GM21367 (cell line): ENCODE data around the gene URB2.
A peak's percentile ranks its signal among the peaks of the same experiment; 100 is the strongest.

Experiments
- ATAC-seq: cut with Tn5 transposase; IDR thresholded peaks from one replicate; pipeline ENCODE4 v1.9.1; 2021; ENCODE audit not compliant: unreplicated experiment

Gene URB2

GRCh38 chr1:229643996-229644745 lies 18.1 kb downstream of the URB2 start:
- peak; percentile 48 for ATAC-seq

- no peak for ATAC-seq
Observed at GRCh38 chr1:229645324-229645993, 19.4 kb downstream of the URB2 start.

- no peak for ATAC-seq
Observed at GRCh38 chr1:229648406-229648805, 22.4 kb downstream of the URB2 start.

- no peak for ATAC-seq
Observed at GRCh38 chr1:229650045-229650444, 24.0 kb downstream of the URB2 start.

GRCh38 chr1:229651546-229651945 lies 25.5 kb downstream of the URB2 start:
- no peak for ATAC-seq

- no peak for ATAC-seq
Observed at GRCh38 chr1:229653420-229653819, 27.4 kb downstream of the URB2 start.

- no peak for ATAC-seq
Observed at GRCh38 chr1:229655781-229656180, 29.7 kb downstream of the URB2 start.

- no peak for ATAC-seq
Observed at GRCh38 chr1:229657993-229658755, 32.1 kb downstream of the URB2 start.

- ATAC-seq, result no peak
Observed at GRCh38 chr1:229661022-229661877, 35.2 kb downstream of the URB2 start.

GRCh38 chr1:229661897-229662296 lies 35.9 kb downstream of the URB2 start:
- no peak for ATAC-seq

GRCh38 chr1:229664133-229664689 lies 38.2 kb downstream of the URB2 start:
- ATAC-seq, result no peak

- ATAC-seq, result no peak
Observed at GRCh38 chr1:229665912-229666558, 40.0 kb downstream of the URB2 start.

- no peak for ATAC-seq
Observed at GRCh38 chr1:229666585-229666984, 40.5 kb downstream of the URB2 start.

- ATAC-seq, result no peak
Observed at GRCh38 chr1:229669333-229669732, 43.3 kb downstream of the URB2 start.

- ATAC-seq, result no peak
Observed at GRCh38 chr1:229671310-229671709, 45.3 kb downstream of the URB2 start.

- no peak for ATAC-seq
Observed at GRCh38 chr1:229672246-229672645, 46.2 kb downstream of the URB2 start.

- ATAC-seq, result no peak
Observed at GRCh38 chr1:229674042-229674441, 48.0 kb downstream of the URB2 start.

- no peak for ATAC-seq
Observed at GRCh38 chr1:229675396-229675795, 49.3 kb downstream of the URB2 start.

GRCh38 chr1:229685149-229685548 lies 59.1 kb downstream of the URB2 start:
- no peak for ATAC-seq

- no peak for ATAC-seq
Observed at GRCh38 chr1:229689273-229689672, 63.2 kb downstream of the URB2 start.
